GM12864 (cell line): ENCODE results near the gene CDH18.

Experiments used
- DNase-seq: peaks from one replicate; pipeline ENCODE4 v3.0.0-alpha.2; 2011; ENCODE audit warnings: low read depth
- H3K4me3 ChIP-seq: 2 replicates; pipeline ENCODE4 v1.5.1; 2011; ENCODE audit warnings: mild to moderate bottlenecking, low read depth, low read length, control low read depth
- TF ChIP-seq, protein P1 (sequence below): IDR thresholded peaks from 2 replicates; pipeline ENCODE4 v1.5.1; 2011; ENCODE audit warnings: low read depth, mild to moderate bottlenecking, moderate library complexity, low read length, control low read depth, inconsistent platforms; ENCODE audit errors: missing control alignments

Gene CDH18

DNA sequence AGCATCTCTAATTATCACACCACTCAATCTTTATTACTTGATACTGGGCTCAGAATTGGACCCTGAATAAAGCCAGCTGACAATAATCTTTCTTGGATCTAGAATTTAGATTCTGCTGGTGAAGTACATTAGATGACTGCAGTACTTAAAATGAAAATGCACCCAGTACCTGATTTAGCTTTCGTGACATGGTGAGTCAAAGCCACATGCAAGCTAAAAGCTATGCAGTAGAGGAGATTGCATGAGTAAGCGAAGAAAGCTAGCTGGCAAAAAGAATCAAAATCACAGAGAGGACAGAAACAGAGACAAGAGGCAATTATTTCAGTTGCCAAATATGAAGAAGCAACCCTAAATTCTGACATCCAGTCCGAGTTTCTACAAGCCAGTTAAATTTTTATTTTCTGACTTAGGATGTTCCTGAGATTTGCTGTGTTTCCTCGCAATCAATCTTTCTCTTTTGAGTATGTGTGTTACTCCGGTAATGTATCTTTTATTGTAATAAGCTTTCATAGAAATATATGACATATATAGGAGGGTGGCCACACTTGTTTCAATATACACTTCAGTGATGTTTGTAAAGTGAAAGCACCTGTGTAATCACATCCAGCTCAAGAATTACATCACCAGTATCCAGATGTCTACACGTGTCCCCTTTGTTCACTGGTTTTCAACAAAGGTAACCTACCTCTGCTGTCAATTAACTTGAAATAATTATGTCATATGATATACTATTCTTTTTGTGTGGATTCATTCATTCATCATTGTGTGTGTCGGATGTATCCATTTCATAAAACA, 101.7 kb downstream of the CDH18 start:
- no peak for DNase-seq

GRCh38 chr5:19885040-19885824, 102.8 kb downstream of the CDH18 start:
- TF ChIP-seq, protein P1, sequence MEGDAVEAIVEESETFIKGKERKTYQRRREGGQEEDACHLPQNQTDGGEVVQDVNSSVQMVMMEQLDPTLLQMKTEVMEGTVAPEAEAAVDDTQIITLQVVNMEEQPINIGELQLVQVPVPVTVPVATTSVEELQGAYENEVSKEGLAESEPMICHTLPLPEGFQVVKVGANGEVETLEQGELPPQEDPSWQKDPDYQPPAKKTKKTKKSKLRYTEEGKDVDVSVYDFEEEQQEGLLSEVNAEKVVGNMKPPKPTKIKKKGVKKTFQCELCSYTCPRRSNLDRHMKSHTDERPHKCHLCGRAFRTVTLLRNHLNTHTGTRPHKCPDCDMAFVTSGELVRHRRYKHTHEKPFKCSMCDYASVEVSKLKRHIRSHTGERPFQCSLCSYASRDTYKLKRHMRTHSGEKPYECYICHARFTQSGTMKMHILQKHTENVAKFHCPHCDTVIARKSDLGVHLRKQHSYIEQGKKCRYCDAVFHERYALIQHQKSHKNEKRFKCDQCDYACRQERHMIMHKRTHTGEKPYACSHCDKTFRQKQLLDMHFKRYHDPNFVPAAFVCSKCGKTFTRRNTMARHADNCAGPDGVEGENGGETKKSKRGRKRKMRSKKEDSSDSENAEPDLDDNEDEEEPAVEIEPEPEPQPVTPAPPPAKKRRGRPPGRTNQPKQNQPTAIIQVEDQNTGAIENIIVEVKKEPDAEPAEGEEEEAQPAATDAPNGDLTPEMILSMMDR = no peak
- no peak for DNase-seq
- H3K4me3 ChIP-seq = no peak overlapping the region

More for the DNA sequence above, 101.7 kb downstream of the CDH18 start:
- TF ChIP-seq, protein P1 = no peak
- H3K4me3 ChIP-seq = no peak overlapping the region

GRCh38 chr5:19880859-19881436, 107.1 kb downstream of the CDH18 start:
- TF ChIP-seq, protein P1 = no peak
- DNase-seq = no peak
- H3K4me3 ChIP-seq = no peak overlapping the region

GRCh38 chr5:19880458-19880857, 107.5 kb downstream of the CDH18 start:
- DNase-seq = no peak
- TF ChIP-seq, protein P1 = no peak
- H3K4me3 ChIP-seq = no peak overlapping the region

DNA sequence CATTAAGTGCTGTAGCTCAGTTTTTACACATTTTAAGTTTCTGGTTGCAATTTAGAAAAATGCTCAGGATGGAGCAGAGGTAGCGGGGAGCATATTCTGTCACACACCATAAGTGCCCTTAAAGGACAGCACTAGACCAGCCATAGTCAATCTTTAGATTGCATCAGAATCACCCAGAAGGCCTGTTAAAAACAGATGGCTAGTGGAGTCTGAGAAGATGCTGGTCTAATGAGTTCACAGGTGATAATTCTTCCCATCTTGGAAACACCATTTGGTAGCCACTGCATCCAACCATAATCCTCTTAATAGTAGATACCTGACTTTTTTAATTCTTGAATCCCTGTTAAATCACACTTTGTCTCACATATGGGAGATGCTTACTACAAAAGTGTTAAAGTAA, 113.2 kb downstream of the CDH18 start:
- TF ChIP-seq, protein P1 = no peak
- DNase-seq = no peak
- no peak overlapping the region for H3K4me3 ChIP-seq

GRCh38 chr5:19866090-19866450, 121.9 kb downstream of the CDH18 start:
- H3K4me3 ChIP-seq = no peak overlapping the region
- no peak for DNase-seq
- TF ChIP-seq, protein P1 = no peak
